Nephron (organoid): ENCODE results near the gene FCN2.

Experiments used
- H3K27ac Mint-ChIP-seq, 3 experiments: 2 replicates each; pipeline ENCODE4 v1.8.0; 2020; ENCODE audit warnings: mixed read lengths in 3 of 3, mild to moderate bottlenecking in 2 of 3, moderate library complexity in 1 of 3
- H3K27me3 Mint-ChIP-seq: 2 replicates; pipeline ENCODE4 v1.8.0; 2021; ENCODE audit warnings: low read depth, mild to moderate bottlenecking, moderate library complexity, mixed read lengths
- H3K36me3 Mint-ChIP-seq: 2 replicates; pipeline ENCODE4 v1.8.0; 2020; ENCODE audit warnings: low read depth, mixed read lengths
- H3K4me1 Mint-ChIP-seq: 2 replicates; pipeline ENCODE4 v1.8.0; 2020; ENCODE audit warnings: mixed read lengths
- H3K4me3 Mint-ChIP-seq, 3 experiments: 2 replicates each; pipeline ENCODE4 v1.8.0; 2020; ENCODE audit warnings: mild to moderate bottlenecking in 3 of 3, mixed read lengths in 3 of 3, moderate library complexity in 2 of 3
- H3K9me3 Mint-ChIP-seq: 2 replicates; pipeline ENCODE4 v1.8.0; 2020; ENCODE audit warnings: mixed read lengths
- TF ChIP-seq, protein P1 (sequence below), 3 experiments: fragments of 200-600 bp; sonication (generic); IDR thresholded peaks; one replicate each; pipeline ENCODE4 v1.5.0; 2021; ENCODE audit warnings: antibody characterized with exemption in 3 of 3; ENCODE audit not compliant: unreplicated experiment in 3 of 3

Gene FCN2

GRCh38 chr9:134834957-134835419 is 45.6 kb upstream of the FCN2 start:
- TF ChIP-seq, protein P1, sequence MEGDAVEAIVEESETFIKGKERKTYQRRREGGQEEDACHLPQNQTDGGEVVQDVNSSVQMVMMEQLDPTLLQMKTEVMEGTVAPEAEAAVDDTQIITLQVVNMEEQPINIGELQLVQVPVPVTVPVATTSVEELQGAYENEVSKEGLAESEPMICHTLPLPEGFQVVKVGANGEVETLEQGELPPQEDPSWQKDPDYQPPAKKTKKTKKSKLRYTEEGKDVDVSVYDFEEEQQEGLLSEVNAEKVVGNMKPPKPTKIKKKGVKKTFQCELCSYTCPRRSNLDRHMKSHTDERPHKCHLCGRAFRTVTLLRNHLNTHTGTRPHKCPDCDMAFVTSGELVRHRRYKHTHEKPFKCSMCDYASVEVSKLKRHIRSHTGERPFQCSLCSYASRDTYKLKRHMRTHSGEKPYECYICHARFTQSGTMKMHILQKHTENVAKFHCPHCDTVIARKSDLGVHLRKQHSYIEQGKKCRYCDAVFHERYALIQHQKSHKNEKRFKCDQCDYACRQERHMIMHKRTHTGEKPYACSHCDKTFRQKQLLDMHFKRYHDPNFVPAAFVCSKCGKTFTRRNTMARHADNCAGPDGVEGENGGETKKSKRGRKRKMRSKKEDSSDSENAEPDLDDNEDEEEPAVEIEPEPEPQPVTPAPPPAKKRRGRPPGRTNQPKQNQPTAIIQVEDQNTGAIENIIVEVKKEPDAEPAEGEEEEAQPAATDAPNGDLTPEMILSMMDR (IDR thresholded peaks at IDR 0.05; ENCODE audit: unreplicated experiment in 3 of 3), result no peak
- H3K27me3 Mint-ChIP-seq, result no peaks in the 10 kb centered on the region
- no peak overlapping the region for H3K4me3 Mint-ChIP-seq
- peaks cover 7% of the 10 kb centered on the region for H3K36me3 Mint-ChIP-seq
- no peaks in the 10 kb centered on the region for H3K9me3 Mint-ChIP-seq
- H3K4me1 Mint-ChIP-seq, result no peaks in the 10 kb centered on the region
- no peak overlapping the region for H3K27ac Mint-ChIP-seq

GRCh38 chr9:134835448-134835847 is 45.2 kb upstream of the FCN2 start:
- H3K4me1 Mint-ChIP-seq, result no peaks in the 10 kb centered on the region
- TF ChIP-seq, protein P1 (IDR thresholded peaks at IDR 0.05; ENCODE audit: unreplicated experiment in 3 of 3), result no peak
- H3K36me3 Mint-ChIP-seq, result peaks cover 7% of the 10 kb centered on the region
- H3K27ac Mint-ChIP-seq, result no peak overlapping the region
- no peaks in the 10 kb centered on the region for H3K27me3 Mint-ChIP-seq
- no peaks in the 10 kb centered on the region for H3K9me3 Mint-ChIP-seq
- H3K4me3 Mint-ChIP-seq, result no peak overlapping the region

- Mint-ChIP-seq H3K9me3 (no peaks in the 10 kb centered on the region), H3K4me3 (no peak overlapping the region), H3K27me3 (no peaks in the 10 kb centered on the region), H3K27ac (no peak overlapping the region), H3K4me1 (no peaks in the 10 kb centered on the region), H3K36me3 (peaks cover 7% of the 10 kb centered on the region)
- TF ChIP-seq, protein P1 (IDR thresholded peaks at IDR 0.05; ENCODE audit: unreplicated experiment in 3 of 3), result no peak
These were observed 44.6 kb upstream of the FCN2 start for GRCh38 chr9:134835987-134836386.

DNA sequence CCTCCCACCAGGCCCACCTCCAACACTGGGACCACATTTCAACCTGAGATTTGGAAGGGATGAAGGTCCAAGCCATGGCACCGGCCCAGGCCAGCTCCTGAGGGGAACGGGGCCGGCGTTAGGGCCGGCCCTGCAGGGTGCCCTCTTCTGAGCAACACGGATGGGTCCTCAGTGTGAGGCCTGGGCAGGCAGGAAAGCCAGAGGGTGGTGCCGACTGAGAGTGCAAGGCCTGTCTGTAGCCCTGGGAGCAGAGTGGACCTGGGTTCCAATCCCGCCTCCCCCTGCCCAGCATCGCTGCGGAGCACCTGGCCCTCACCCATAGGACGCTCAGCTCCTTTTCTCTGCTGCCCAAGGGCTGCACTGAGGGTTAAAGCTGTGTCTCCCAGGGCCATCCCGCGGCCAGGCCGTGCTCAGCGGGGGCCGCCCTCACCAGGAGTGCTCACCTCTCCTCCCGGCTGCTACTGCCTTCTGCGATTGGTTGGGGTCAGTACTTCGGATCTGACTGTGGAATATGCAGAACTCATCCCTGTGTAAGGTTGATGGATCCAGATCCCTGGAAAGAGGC is 44.1 kb upstream of the FCN2 start:
- Mint-ChIP-seq H3K27me3 (no peaks in the 10 kb centered on the region), H3K4me3 (no peak overlapping the region), H3K9me3 (no peaks in the 10 kb centered on the region), H3K36me3 (peaks cover 7% of the 10 kb centered on the region), H3K27ac (no peak overlapping the region), H3K4me1 (no peaks in the 10 kb centered on the region)
- TF ChIP-seq, protein P1 (IDR thresholded peaks at IDR 0.05; ENCODE audit: unreplicated experiment in 3 of 3), result no peak

DNA sequence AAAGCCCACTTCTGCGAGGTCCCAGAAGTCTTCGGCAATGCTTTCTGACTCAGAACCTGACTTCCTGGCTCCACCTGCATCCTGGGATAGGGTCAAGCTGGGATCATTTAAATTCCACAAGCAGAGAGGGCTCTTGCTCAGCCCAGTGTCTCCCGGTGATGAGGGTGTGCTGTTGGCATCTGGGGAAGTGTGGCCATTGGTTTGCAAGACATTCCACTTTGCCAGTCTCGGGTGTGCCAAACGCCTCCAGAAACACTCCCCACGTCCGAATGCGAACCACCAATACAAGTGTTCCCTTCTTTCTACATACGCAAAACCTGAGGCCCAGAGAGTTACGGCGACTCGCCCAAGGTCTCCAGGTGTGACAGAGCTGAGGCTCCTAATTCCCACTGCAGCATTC is 43.1 kb upstream of the FCN2 start:
- no peak overlapping the region for H3K27ac Mint-ChIP-seq
- TF ChIP-seq, protein P1 (IDR thresholded peaks at IDR 0.05; ENCODE audit: unreplicated experiment in 3 of 3), result no peak
- H3K4me1 Mint-ChIP-seq, result no peaks in the 10 kb centered on the region
- no peak overlapping the region for H3K4me3 Mint-ChIP-seq
- no peaks in the 10 kb centered on the region for H3K9me3 Mint-ChIP-seq
- peaks cover 8% of the 10 kb centered on the region for H3K36me3 Mint-ChIP-seq
- H3K27me3 Mint-ChIP-seq, result no peaks in the 10 kb centered on the region
